CD4-positive, alpha-beta T cell treated with Interleukin-10 for 1 hour (primary cell): ENCODE data around the gene PRR3.

ENCODE experiments used
- DNase-seq: peaks from one replicate; pipeline ENCODE4 v3.0.0-alpha.2; 2020

PRR3 gene

GRCh38 chr6:30541515-30542403 lies 15.3 kb upstream of the PRR3 start:
- peak; percentile 88 for DNase-seq

- DNase-seq, result peak; percentile 53
These were observed 14.7 kb upstream of the PRR3 start for GRCh38 chr6:30542404-30542725.

GRCh38 chr6:30542915-30543314 lies 14.2 kb upstream of the PRR3 start:
- no peak for DNase-seq

GRCh38 chr6:30543821-30544220 lies 13.3 kb upstream of the PRR3 start:
- peak; percentile 54 for DNase-seq

- peak; percentile 68 for DNase-seq
These were observed 12.3 kb upstream of the PRR3 start for GRCh38 chr6:30544666-30545272.

GRCh38 chr6:30547454-30547853 lies 9.6 kb upstream of the PRR3 start:
- no peak for DNase-seq

GRCh38 chr6:30548375-30548774 lies 8.7 kb upstream of the PRR3 start:
- no peak for DNase-seq

GRCh38 chr6:30554404-30554803 lies 2.7 kb upstream of the PRR3 start:
- no peak for DNase-seq

GRCh38 chr6:30554962-30555815 lies 1.9 kb upstream of the PRR3 start:
- DNase-seq, result no peak

GRCh38 chr6:30555816-30556065 lies 1.4 kb upstream of the PRR3 start:
- DNase-seq, result no peak

GRCh38 chr6:30556066-30556905 lies 809 bp upstream of the PRR3 start, which contains the start of gene GNL1:
TSS of gene GNL1 (minus strand) at chr6:30556489. CDS start at chr6:30556203, 286 bp downstream.
- DNase-seq, result peak; percentile 98

- peak; percentile 70 for DNase-seq
These were observed 537 bp downstream of the PRR3 start for GRCh38 chr6:30557683-30557981.

- DNase-seq, result no peak
These were observed 3.8 kb downstream of the PRR3 start for GRCh38 chr6:30560930-30561329.

- DNase-seq, result no peak
These were observed 5.7 kb downstream of the PRR3 start for GRCh38 chr6:30562470-30563425.

- DNase-seq, result no peak
These were observed 7.0 kb downstream of the PRR3 start for GRCh38 chr6:30564114-30564513.

GRCh38 chr6:30565772-30566171 lies 8.7 kb downstream of the PRR3 start:
- DNase-seq, result no peak

- DNase-seq, result peak; percentile 53
These were observed 11.2 kb downstream of the PRR3 start for GRCh38 chr6:30568245-30568644.

- DNase-seq, result no peak
These were observed 13.2 kb downstream of the PRR3 start for GRCh38 chr6:30570263-30570662.

GRCh38 chr6:30570740-30571074 lies 13.6 kb downstream of the PRR3 start:
- no peak for DNase-seq

GRCh38 chr6:30571075-30571761 lies 14.1 kb downstream of the PRR3 start, which contains the start of gene ABCF1:
TSS of gene ABCF1 (plus strand) at chr6:30571442. CDS start at chr6:30571488, 46 bp downstream.
- peak; percentile 99 for DNase-seq

- DNase-seq, result no peak
These were observed 14.6 kb downstream of the PRR3 start for GRCh38 chr6:30571762-30572082.
